ENCODE measurements around the gene GRIN2C.

- TF ChIP-seq CTCF (IDR thresholded peaks at IDR 0.05; ENCODE audit: low read depth, low read length) (no peak), POLR2A (IDR thresholded peaks at IDR 0.05; ENCODE audit: extremely low read depth, insufficient read length) (no peak), MYC (IDR thresholded peaks at IDR 0.05; ENCODE audit: low read depth, low read length) (no peak), MAX (IDR thresholded peaks at IDR 0.05; ENCODE audit: low read depth, low read length) (no peak)
These were observed 51.8 kb downstream of the GRIN2C start for GRCh38 chr17:74807925-74808324.

Data from NB4 (cell line).